ENCODE results near the gene UGT2B11. TPM values are rescaled to one million over a fixed set of nuclear protein-coding genes. Genes with fewer than 3 reads are reported as not detected.
"Not testable (repeated sequence)": the region's sequence is repeated elsewhere in the genome, so short reads cannot be mapped to it uniquely, and the experiment has no call there.

The UGT2B11 gene
- total RNA-seq, 2 donors from 2014 or later: not detected

DNA sequence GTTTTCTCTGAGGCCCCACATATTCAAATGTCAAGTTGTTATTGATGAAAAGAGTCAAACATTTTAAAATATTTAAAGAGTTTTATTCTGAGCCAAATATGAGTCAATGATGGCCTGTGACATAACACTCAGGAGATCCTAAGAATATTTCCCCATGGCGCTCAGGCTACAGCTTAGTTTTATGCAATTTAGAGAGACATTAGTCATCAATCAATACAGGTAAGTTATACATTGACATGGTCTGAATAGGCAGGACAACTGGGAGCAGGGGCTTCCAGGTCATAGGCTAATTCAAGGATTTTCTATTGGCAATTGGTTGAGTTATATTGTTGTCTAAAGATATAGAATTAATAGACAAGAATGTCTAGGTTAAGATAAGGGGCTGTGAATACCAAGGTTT lies 34.7 kb downstream of the UGT2B11 start:
- DNase-seq; H3K36me3 ChIP-seq (ENCODE audit: control insufficient read depth, insufficient read depth, low read length); H3K9ac ChIP-seq (ENCODE audit: extremely low read depth, low read length, poor library complexity, severe bottlenecking); H3K36me3 Mint-ChIP-seq (ENCODE audit: low read depth); H3K4me3 Mint-ChIP-seq; H3K4me3 ChIP-seq (ENCODE audit: low read length); H3K27me3 ChIP-seq (ENCODE audit: control insufficient read depth, insufficient read depth, low read length, poor library complexity, severe bottlenecking); H3K27ac ChIP-seq (ENCODE audit: low read depth, low read length); H3K4me1 ChIP-seq (ENCODE audit: control insufficient read depth, insufficient read depth, low read length); H3K27ac Mint-ChIP-seq; H3K9me3 ChIP-seq (ENCODE audit: control insufficient read depth, low read length); H3K9me3 Mint-ChIP-seq: not testable (repeated sequence)
- Mint-ChIP-seq H3K4me1 (peaks cover 16% of the 10 kb centered on the region), H3K27me3 (ENCODE audit: insufficient read depth) (peaks cover 26% of the 10 kb centered on the region)
- WGBS, 2 experiments (ENCODE audit: insufficient coverage in 1 of 2, insufficient read length in 1 of 2): 88% methylated on average over 1 of the region's 1 CpG; no CpG with 5 or more reads in 1 of the 2 experiments

DNA sequence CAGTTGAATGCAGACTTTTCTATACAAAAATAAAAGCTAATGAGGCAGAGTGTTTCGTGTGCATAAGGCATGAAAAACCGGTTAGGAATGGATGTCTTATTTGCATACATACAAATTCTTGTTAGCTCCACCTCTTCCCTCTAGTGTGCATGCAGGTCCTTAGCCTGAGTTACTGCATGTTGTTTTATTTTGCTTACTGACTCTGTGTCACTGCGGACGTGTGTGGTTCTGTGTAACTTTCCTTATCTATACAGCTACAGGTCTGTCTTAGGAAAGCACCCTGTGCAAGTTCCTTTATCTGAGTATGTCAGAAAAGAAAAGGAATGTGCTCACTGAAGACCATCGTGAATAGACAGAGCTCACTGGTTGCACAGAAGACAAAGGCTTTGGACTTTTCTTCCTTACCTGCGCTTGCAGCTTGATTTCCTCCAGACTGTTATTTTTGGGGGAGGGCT lies 35.8 kb downstream of the UGT2B11 start:
- H3K27me3 Mint-ChIP-seq (ENCODE audit: insufficient read depth): peaks cover 26% of the 10 kb centered on the region
- H3K36me3 Mint-ChIP-seq (ENCODE audit: low read depth); H3K4me1 ChIP-seq (ENCODE audit: control insufficient read depth, insufficient read depth, low read length); H3K9me3 Mint-ChIP-seq; H3K27me3 ChIP-seq (ENCODE audit: control insufficient read depth, insufficient read depth, low read length, poor library complexity, severe bottlenecking); H3K9ac ChIP-seq (ENCODE audit: extremely low read depth, low read length, poor library complexity, severe bottlenecking); H3K4me3 Mint-ChIP-seq; H3K9me3 ChIP-seq (ENCODE audit: control insufficient read depth, low read length); DNase-seq; H3K36me3 ChIP-seq (ENCODE audit: control insufficient read depth, insufficient read depth, low read length); H3K27ac Mint-ChIP-seq; H3K27ac ChIP-seq (ENCODE audit: low read depth, low read length): not testable (repeated sequence)
- peaks cover 16% of the 10 kb centered on the region for H3K4me1 Mint-ChIP-seq
- WGBS, 2 experiments (ENCODE audit: insufficient coverage in 1 of 2, insufficient read length in 1 of 2): 83 to 88% methylated on average over 6 of the region's 6 CpGs
- H3K4me3 ChIP-seq (ENCODE audit: low read length): peak overlapping the region; percentile 61

DNA sequence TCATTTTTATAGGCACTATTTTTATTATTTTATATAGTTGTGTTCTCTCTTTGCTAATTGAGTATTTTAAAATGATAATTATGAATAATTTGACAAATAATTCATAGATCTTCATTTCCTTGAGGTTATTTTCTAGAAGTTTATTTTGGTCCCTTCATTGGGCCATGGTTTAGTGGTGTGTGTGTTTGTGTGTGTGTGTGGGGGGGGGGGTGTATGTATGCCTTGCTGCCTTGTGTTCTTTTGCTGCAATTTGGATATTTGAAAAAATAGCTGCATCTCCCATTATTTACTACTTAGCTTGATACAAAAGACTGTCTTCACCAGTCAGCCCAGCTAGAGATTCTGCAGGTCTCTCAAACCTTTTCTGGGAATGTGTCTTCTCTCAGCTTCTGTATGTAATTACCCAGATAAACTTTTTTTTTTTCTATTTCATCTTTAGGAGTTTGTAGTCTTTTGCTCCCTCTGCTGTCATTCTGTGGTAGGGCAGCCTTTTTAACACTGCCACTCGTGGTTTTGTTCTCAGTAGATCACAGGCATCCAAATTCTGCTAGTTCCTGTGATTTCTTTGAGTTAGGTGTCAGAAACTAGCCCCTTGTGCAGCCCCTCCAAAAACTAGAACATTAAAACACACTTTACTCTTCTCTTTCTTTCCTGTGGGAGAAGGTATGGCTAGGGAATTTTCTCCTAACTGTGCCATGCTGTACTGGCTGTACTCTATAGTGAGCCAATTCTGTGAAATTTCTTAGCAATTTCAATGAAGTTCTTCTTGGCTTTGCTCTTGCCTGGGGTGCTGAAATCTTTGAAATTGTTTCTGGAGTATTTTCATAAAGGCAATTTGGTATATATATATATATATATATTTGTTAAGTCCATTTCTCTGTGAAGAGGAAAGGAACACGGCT lies 44.1 kb downstream of the UGT2B11 start:
- TF ChIP-seq, protein P1, sequence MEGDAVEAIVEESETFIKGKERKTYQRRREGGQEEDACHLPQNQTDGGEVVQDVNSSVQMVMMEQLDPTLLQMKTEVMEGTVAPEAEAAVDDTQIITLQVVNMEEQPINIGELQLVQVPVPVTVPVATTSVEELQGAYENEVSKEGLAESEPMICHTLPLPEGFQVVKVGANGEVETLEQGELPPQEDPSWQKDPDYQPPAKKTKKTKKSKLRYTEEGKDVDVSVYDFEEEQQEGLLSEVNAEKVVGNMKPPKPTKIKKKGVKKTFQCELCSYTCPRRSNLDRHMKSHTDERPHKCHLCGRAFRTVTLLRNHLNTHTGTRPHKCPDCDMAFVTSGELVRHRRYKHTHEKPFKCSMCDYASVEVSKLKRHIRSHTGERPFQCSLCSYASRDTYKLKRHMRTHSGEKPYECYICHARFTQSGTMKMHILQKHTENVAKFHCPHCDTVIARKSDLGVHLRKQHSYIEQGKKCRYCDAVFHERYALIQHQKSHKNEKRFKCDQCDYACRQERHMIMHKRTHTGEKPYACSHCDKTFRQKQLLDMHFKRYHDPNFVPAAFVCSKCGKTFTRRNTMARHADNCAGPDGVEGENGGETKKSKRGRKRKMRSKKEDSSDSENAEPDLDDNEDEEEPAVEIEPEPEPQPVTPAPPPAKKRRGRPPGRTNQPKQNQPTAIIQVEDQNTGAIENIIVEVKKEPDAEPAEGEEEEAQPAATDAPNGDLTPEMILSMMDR (conservative IDR thresholded peaks at IDR 0.05): peak; percentile 80
- not testable (repeated sequence) for H3K27me3 ChIP-seq (ENCODE audit: control insufficient read depth, insufficient read depth, low read length, poor library complexity, severe bottlenecking); H3K36me3 Mint-ChIP-seq (ENCODE audit: low read depth); H3K4me3 ChIP-seq (ENCODE audit: low read length); H3K27ac Mint-ChIP-seq; H3K27ac ChIP-seq (ENCODE audit: low read depth, low read length); H3K9me3 ChIP-seq (ENCODE audit: control insufficient read depth, low read length); H3K4me1 Mint-ChIP-seq; H3K9ac ChIP-seq (ENCODE audit: extremely low read depth, low read length, poor library complexity, severe bottlenecking); H3K9me3 Mint-ChIP-seq; H3K27me3 Mint-ChIP-seq (ENCODE audit: insufficient read depth); H3K4me1 ChIP-seq (ENCODE audit: control insufficient read depth, insufficient read depth, low read length); H3K4me3 Mint-ChIP-seq; H3K36me3 ChIP-seq (ENCODE audit: control insufficient read depth, insufficient read depth, low read length)
- peak; percentile 74 for DNase-seq
- WGBS, 2 experiments (ENCODE audit: insufficient coverage in 1 of 2, insufficient read length in 1 of 2): 0% methylated on average over 1 of the region's 2 CpGs; no CpG with 5 or more reads in 1 of the 2 experiments

DNA sequence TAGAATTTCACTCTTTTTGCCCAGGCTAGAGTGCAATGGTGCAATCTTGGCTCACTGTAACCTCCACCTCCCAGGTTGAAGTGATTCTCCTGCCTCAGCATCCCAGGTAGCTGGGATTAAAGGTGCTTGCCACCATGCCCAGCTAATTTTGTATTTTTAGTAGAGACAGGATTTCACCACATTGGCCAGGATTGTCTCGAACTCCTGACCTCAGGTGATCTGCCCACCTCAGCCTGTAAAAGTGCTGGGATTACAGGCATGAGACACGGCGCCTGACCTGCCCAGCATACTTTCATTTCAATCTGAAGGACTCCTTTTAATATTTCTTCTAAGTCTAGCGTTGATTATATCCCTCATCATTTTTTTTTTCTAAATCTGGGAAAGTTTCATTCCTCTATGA lies 45.4 kb downstream of the UGT2B11 start:
- H3K36me3 ChIP-seq (ENCODE audit: control insufficient read depth, insufficient read depth, low read length); H3K4me1 ChIP-seq (ENCODE audit: control insufficient read depth, insufficient read depth, low read length); H3K9me3 ChIP-seq (ENCODE audit: control insufficient read depth, low read length); H3K27ac Mint-ChIP-seq; H3K27me3 ChIP-seq (ENCODE audit: control insufficient read depth, insufficient read depth, low read length, poor library complexity, severe bottlenecking); H3K9me3 Mint-ChIP-seq; H3K9ac ChIP-seq (ENCODE audit: extremely low read depth, low read length, poor library complexity, severe bottlenecking); H3K4me1 Mint-ChIP-seq; H3K4me3 ChIP-seq (ENCODE audit: low read length); H3K4me3 Mint-ChIP-seq; DNase-seq; H3K36me3 Mint-ChIP-seq (ENCODE audit: low read depth); H3K27ac ChIP-seq (ENCODE audit: low read depth, low read length); H3K27me3 Mint-ChIP-seq (ENCODE audit: insufficient read depth): not testable (repeated sequence)
- 82 to 100% methylated on average over 2 to 4 of the region's 4 CpGs for WGBS, 2 experiments (ENCODE audit: insufficient coverage in 1 of 2, insufficient read length in 1 of 2)

All from endodermal cell (in vitro differentiated cells).